GM19455 (cell line): ENCODE results near the gene OR10K1.
"Not testable (repeated sequence)": the region's sequence is repeated elsewhere in the genome, so short reads cannot be mapped to it uniquely, and the experiment has no call there.

Source experiments
- ATAC-seq: cut with Tn5 transposase; IDR thresholded peaks from one replicate; pipeline ENCODE4 v1.9.1; 2021; ENCODE audit not compliant: unreplicated experiment

OR10K1 gene

GRCh38 chr1:158461534-158461933, at the start of gene OR10K1:
Gene OR10K1 (plus strand): TSS chr1:158461834. CDS start chr1:158465562, 3,728 bp downstream.
- no peak for ATAC-seq

GRCh38 chr1:158414651-158415345, 46.8 kb upstream of the OR10K1 start:
- no peak for ATAC-seq

- no peak for ATAC-seq
Measured at GRCh38 chr1:158417586-158417985, 44.0 kb upstream of the OR10K1 start.

GRCh38 chr1:158422212-158422611, 39.4 kb upstream of the OR10K1 start:
- ATAC-seq, result no peak

- ATAC-seq, result no peak
Measured at GRCh38 chr1:158425027-158425426, 36.6 kb upstream of the OR10K1 start.

GRCh38 chr1:158426137-158426536, 35.5 kb upstream of the OR10K1 start, which contains the start of gene OR10K2:
Gene OR10K2 (minus strand): TSS chr1:158426237. CDS start chr1:158420866, 5,371 bp downstream.
- no peak for ATAC-seq

- not testable (repeated sequence) for ATAC-seq
Measured at GRCh38 chr1:158430163-158430562, 31.5 kb upstream of the OR10K1 start.

GRCh38 chr1:158434741-158435140, 26.9 kb upstream of the OR10K1 start:
- ATAC-seq, result no peak

- no peak for ATAC-seq
Measured at GRCh38 chr1:158445376-158445775, 16.3 kb upstream of the OR10K1 start.

- no peak for ATAC-seq
Measured at GRCh38 chr1:158454537-158454936, 7.1 kb upstream of the OR10K1 start.

- no peak for ATAC-seq
Measured at GRCh38 chr1:158457246-158457645, 4.4 kb upstream of the OR10K1 start.

- no peak for ATAC-seq
Measured at GRCh38 chr1:158458263-158458662, 3.4 kb upstream of the OR10K1 start.

GRCh38 chr1:158471920-158472319, 10.3 kb downstream of the OR10K1 start, which contains the start of gene OR10R2:
Gene OR10R2 (plus strand): TSS chr1:158472220. CDS start chr1:158472326, 106 bp downstream.
- ATAC-seq, result no peak

GRCh38 chr1:158485455-158485854, 23.8 kb downstream of the OR10K1 start:
- ATAC-seq, result no peak

GRCh38 chr1:158491316-158491715, 29.7 kb downstream of the OR10K1 start:
- ATAC-seq, result no peak

GRCh38 chr1:158493054-158493453, 31.4 kb downstream of the OR10K1 start:
- no peak for ATAC-seq

GRCh38 chr1:158494796-158495195, 33.2 kb downstream of the OR10K1 start:
- ATAC-seq, result no peak

- no peak for ATAC-seq
Measured at GRCh38 chr1:158496374-158496773, 34.7 kb downstream of the OR10K1 start.

GRCh38 chr1:158506369-158506987, 44.8 kb downstream of the OR10K1 start:
- ATAC-seq, result no peak

- no peak for ATAC-seq
Measured at GRCh38 chr1:158507511-158507910, 45.9 kb downstream of the OR10K1 start.

GRCh38 chr1:158509471-158510156, 48.0 kb downstream of the OR10K1 start:
- ATAC-seq, result no peak

GRCh38 chr1:158516966-158517365, 55.3 kb downstream of the OR10K1 start:
- no peak for ATAC-seq
